ENCODE results near the gene MSI2.

MSI2 gene

GRCh38 chr17:57343717-57344116, 87.4 kb downstream of the MSI2 start:
- Histone ChIP-seq H3K9me3 (ENCODE audit: insufficient read depth, low read length) (no peaks in the 10 kb centered on the region; the same call in 1 of the 2 replicates), H3K4me1 (ENCODE audit: insufficient read depth, insufficient read length) (peaks cover 11% of the 10 kb centered on the region), H3K9ac (ENCODE audit: insufficient read length, low read depth) (no peak overlapping the region), H3K4me3 (ENCODE audit: insufficient read length, low read depth) (no peak overlapping the region), H3K36me3 (ENCODE audit: insufficient read depth, insufficient read length, low read length) (peaks cover 32% of the 10 kb centered on the region), H3K27me3 (ENCODE audit: insufficient read depth, insufficient read length) (no peaks in the 10 kb centered on the region)
- no peak for DNase-seq (ENCODE audit: low read depth, low spot score)
- TF ChIP-seq SUZ12 (IDR thresholded peaks at IDR 0.05; ENCODE audit: extremely low read depth, insufficient read depth, insufficient read length) = no peak
- TF ChIP-seq ZNF274 (IDR thresholded peaks at IDR 0.05; ENCODE audit: low read depth, low read length) = no peak
- TF ChIP-seq YY1 (IDR thresholded peaks at IDR 0.05; ENCODE audit: insufficient read depth, insufficient read length) = no peak

GRCh38 chr17:57344261-57344660, 87.9 kb downstream of the MSI2 start:
- Histone ChIP-seq H3K9ac (ENCODE audit: insufficient read length, low read depth) (no peak overlapping the region), H3K27me3 (ENCODE audit: insufficient read depth, insufficient read length) (no peaks in the 10 kb centered on the region), H3K4me1 (ENCODE audit: insufficient read depth, insufficient read length) (peaks cover 8% of the 10 kb centered on the region), H3K36me3 (ENCODE audit: insufficient read depth, insufficient read length, low read length) (peaks cover 35% of the 10 kb centered on the region), H3K9me3 (ENCODE audit: insufficient read depth, low read length) (no peaks in the 10 kb centered on the region; the same call in 1 of the 2 replicates), H3K4me3 (ENCODE audit: insufficient read length, low read depth) (no peak overlapping the region)
- TF ChIP-seq ZNF274 (IDR thresholded peaks at IDR 0.05; ENCODE audit: low read depth, low read length) = no peak
- no peak for TF ChIP-seq SUZ12 (IDR thresholded peaks at IDR 0.05; ENCODE audit: extremely low read depth, insufficient read depth, insufficient read length)
- TF ChIP-seq YY1 (IDR thresholded peaks at IDR 0.05; ENCODE audit: insufficient read depth, insufficient read length) = no peak
- DNase-seq (ENCODE audit: low read depth, low spot score) = no peak

GRCh38 chr17:57349541-57350247, 93.4 kb downstream of the MSI2 start:
- no peak for DNase-seq (ENCODE audit: low read depth, low spot score)
- TF ChIP-seq ZNF274 (IDR thresholded peaks at IDR 0.05; ENCODE audit: low read depth, low read length) (no peak), SUZ12 (IDR thresholded peaks at IDR 0.05; ENCODE audit: extremely low read depth, insufficient read depth, insufficient read length) (no peak), YY1 (IDR thresholded peaks at IDR 0.05; ENCODE audit: insufficient read depth, insufficient read length) (no peak)
- Histone ChIP-seq H3K4me3 (ENCODE audit: insufficient read length, low read depth) (no peak overlapping the region), H3K9me3 (ENCODE audit: insufficient read depth, low read length) (no peaks in the 10 kb centered on the region), H3K4me1 (ENCODE audit: insufficient read depth, insufficient read length) (no peaks in the 10 kb centered on the region), H3K27me3 (ENCODE audit: insufficient read depth, insufficient read length) (no peaks in the 10 kb centered on the region), H3K36me3 (ENCODE audit: insufficient read depth, insufficient read length, low read length) (peaks cover 32% of the 10 kb centered on the region), H3K9ac (ENCODE audit: insufficient read length, low read depth) (no peak overlapping the region)

- no peak overlapping the region for H3K9ac ChIP-seq (ENCODE audit: insufficient read length, low read depth)
- H3K4me1 ChIP-seq (ENCODE audit: insufficient read depth, insufficient read length) = no peaks in the 10 kb centered on the region
- H3K36me3 ChIP-seq (ENCODE audit: insufficient read depth, insufficient read length, low read length) = peaks cover 32% of the 10 kb centered on the region
- no peak overlapping the region for H3K4me3 ChIP-seq (ENCODE audit: insufficient read length, low read depth)
- TF ChIP-seq YY1 (IDR thresholded peaks at IDR 0.05; ENCODE audit: insufficient read depth, insufficient read length) (no peak), ZNF274 (IDR thresholded peaks at IDR 0.05; ENCODE audit: low read depth, low read length) (no peak), SUZ12 (IDR thresholded peaks at IDR 0.05; ENCODE audit: extremely low read depth, insufficient read depth, insufficient read length) (no peak)
- no peak for DNase-seq (ENCODE audit: low read depth, low spot score)
- H3K27me3 ChIP-seq (ENCODE audit: insufficient read depth, insufficient read length) = no peaks in the 10 kb centered on the region
- H3K9me3 ChIP-seq (ENCODE audit: insufficient read depth, low read length) = no peaks in the 10 kb centered on the region
These were observed 93.9 kb downstream of the MSI2 start for GRCh38 chr17:57350266-57350665.

GRCh38 chr17:57352665-57353175, 96.4 kb downstream of the MSI2 start:
- Histone ChIP-seq H3K4me1 (ENCODE audit: insufficient read depth, insufficient read length) (peaks cover 6% of the 10 kb centered on the region), H3K4me3 (ENCODE audit: insufficient read length, low read depth) (no peak overlapping the region), H3K27me3 (ENCODE audit: insufficient read depth, insufficient read length) (no peaks in the 10 kb centered on the region), H3K36me3 (ENCODE audit: insufficient read depth, insufficient read length, low read length) (peaks cover 27% of the 10 kb centered on the region), H3K9me3 (ENCODE audit: insufficient read depth, low read length) (no peaks in the 10 kb centered on the region), H3K9ac (ENCODE audit: insufficient read length, low read depth) (no peak overlapping the region)
- no peak for DNase-seq (ENCODE audit: low read depth, low spot score)
- TF ChIP-seq ZNF274 (IDR thresholded peaks at IDR 0.05; ENCODE audit: low read depth, low read length) = no peak
- no peak for TF ChIP-seq SUZ12 (IDR thresholded peaks at IDR 0.05; ENCODE audit: extremely low read depth, insufficient read depth, insufficient read length)
- TF ChIP-seq YY1 (IDR thresholded peaks at IDR 0.05; ENCODE audit: insufficient read depth, insufficient read length) = no peak

- Histone ChIP-seq H3K4me3 (ENCODE audit: insufficient read length, low read depth) (no peak overlapping the region), H3K9me3 (ENCODE audit: insufficient read depth, low read length) (no peaks in the 10 kb centered on the region), H3K4me1 (ENCODE audit: insufficient read depth, insufficient read length) (peaks cover 8% of the 10 kb centered on the region), H3K36me3 (ENCODE audit: insufficient read depth, insufficient read length, low read length) (peaks cover 15% of the 10 kb centered on the region), H3K9ac (ENCODE audit: insufficient read length, low read depth) (no peak overlapping the region), H3K27me3 (ENCODE audit: insufficient read depth, insufficient read length) (no peaks in the 10 kb centered on the region)
- TF ChIP-seq SUZ12 (IDR thresholded peaks at IDR 0.05; ENCODE audit: extremely low read depth, insufficient read depth, insufficient read length) (no peak), YY1 (IDR thresholded peaks at IDR 0.05; ENCODE audit: insufficient read depth, insufficient read length) (no peak), ZNF274 (IDR thresholded peaks at IDR 0.05; ENCODE audit: low read depth, low read length) (no peak)
- no peak for DNase-seq (ENCODE audit: low read depth, low spot score)
These were observed 98.3 kb downstream of the MSI2 start for GRCh38 chr17:57354673-57355072.

- Histone ChIP-seq H3K4me3 (ENCODE audit: insufficient read length, low read depth) (no peak overlapping the region), H3K36me3 (ENCODE audit: insufficient read depth, insufficient read length, low read length) (peaks cover 13% of the 10 kb centered on the region), H3K4me1 (ENCODE audit: insufficient read depth, insufficient read length) (peaks cover 8% of the 10 kb centered on the region), H3K27me3 (ENCODE audit: insufficient read depth, insufficient read length) (no peaks in the 10 kb centered on the region), H3K9me3 (ENCODE audit: insufficient read depth, low read length) (no peaks in the 10 kb centered on the region), H3K9ac (ENCODE audit: insufficient read length, low read depth) (no peak overlapping the region)
- DNase-seq (ENCODE audit: low read depth, low spot score) = no peak
- TF ChIP-seq YY1 (IDR thresholded peaks at IDR 0.05; ENCODE audit: insufficient read depth, insufficient read length) = no peak
- TF ChIP-seq SUZ12 (IDR thresholded peaks at IDR 0.05; ENCODE audit: extremely low read depth, insufficient read depth, insufficient read length) = no peak
- TF ChIP-seq ZNF274 (IDR thresholded peaks at IDR 0.05; ENCODE audit: low read depth, low read length) = no peak
These were observed 99.0 kb downstream of the MSI2 start for GRCh38 chr17:57355090-57355859.
